Osteocyte (in vitro differentiated cells): ENCODE measurements around the gene KLF13. TPM values are rescaled to one million over a fixed set of nuclear protein-coding genes. Genes with fewer than 3 reads are reported as not detected.

Experiments
- DNase-seq: peaks from one replicate; pipeline ENCODE4 v3.0.0; 2021; ENCODE audit warnings: mixed read lengths; ENCODE audit not compliant: unreplicated experiment; ENCODE audit errors: extremely low spot score
- H3K27ac Mint-ChIP-seq: one replicate; pipeline ENCODE4 v1.8.0; 2021; ENCODE audit warnings: mild to moderate bottlenecking, mixed read lengths; ENCODE audit not compliant: unreplicated experiment
- H3K27me3 Mint-ChIP-seq: one replicate; pipeline ENCODE4 v1.8.0; 2021; ENCODE audit warnings: mixed read lengths; ENCODE audit not compliant: unreplicated experiment
- H3K36me3 Mint-ChIP-seq: one replicate; pipeline ENCODE4 v1.8.0; 2021; ENCODE audit warnings: mixed read lengths; ENCODE audit not compliant: unreplicated experiment
- H3K4me1 Mint-ChIP-seq: one replicate; pipeline ENCODE4 v1.8.0; 2021; ENCODE audit warnings: mixed read lengths; ENCODE audit not compliant: unreplicated experiment
- H3K4me3 Mint-ChIP-seq: one replicate; pipeline ENCODE4 v1.8.0; 2021; ENCODE audit warnings: mild to moderate bottlenecking, moderate library complexity, mixed read lengths; ENCODE audit not compliant: unreplicated experiment
- H3K9me3 Mint-ChIP-seq: one replicate; pipeline ENCODE4 v1.8.0; 2021; ENCODE audit warnings: mixed read lengths; ENCODE audit not compliant: unreplicated experiment
- total RNA-seq: library from RNA; stranded (reverse); gene quantifications from 2 replicates; pipeline ENCODE4 v1.2.1, GENCODE V29; 2021
- TF ChIP-seq, protein P1 (sequence below): fragments of 200-600 bp; sonication (generic); IDR thresholded peaks from 2 replicates; pipeline ENCODE4 v1.5.0; 2021; ENCODE audit warnings: antibody characterized with exemption, mild to moderate bottlenecking, moderate library complexity

Gene KLF13
- total RNA-seq, 1 donor from 2014 or later, result 54.5 TPM

DNA sequence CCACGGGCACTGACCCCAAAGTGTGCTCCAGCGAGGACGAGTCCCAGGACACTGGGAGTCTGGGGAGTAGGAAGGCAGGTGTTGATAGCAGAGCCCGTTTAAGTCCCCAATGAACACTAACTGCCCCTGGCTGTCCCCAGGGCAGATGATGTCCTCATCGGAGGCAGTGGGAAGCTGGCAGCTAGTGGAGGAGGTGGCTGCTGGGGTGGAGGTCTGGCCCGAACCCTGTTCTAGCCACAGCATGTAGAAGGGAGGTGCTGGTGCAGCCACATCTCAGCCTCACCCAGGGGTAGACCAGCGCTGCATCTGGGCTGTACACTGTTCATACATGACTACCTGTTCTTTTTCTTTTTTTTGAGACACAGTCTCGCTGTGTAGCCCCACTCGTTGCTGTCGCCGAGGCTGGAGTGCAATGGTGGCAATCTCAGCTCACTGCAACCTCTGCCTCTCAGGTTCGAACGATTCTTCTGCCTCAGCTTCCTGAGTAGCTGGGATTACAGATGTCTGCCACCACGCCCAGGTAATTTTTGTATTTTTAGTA is 51.8 kb downstream of the KLF13 start:
- DNase-seq, result no peak
- Mint-ChIP-seq H3K9me3 (no peaks in the 10 kb centered on the region), H3K36me3 (peaks cover 18% of the 10 kb centered on the region), H3K27me3 (no peaks in the 10 kb centered on the region), H3K4me1 (peaks cover 20% of the 10 kb centered on the region), H3K27ac (no peak overlapping the region), H3K4me3 (no peak overlapping the region)
- TF ChIP-seq, protein P1, sequence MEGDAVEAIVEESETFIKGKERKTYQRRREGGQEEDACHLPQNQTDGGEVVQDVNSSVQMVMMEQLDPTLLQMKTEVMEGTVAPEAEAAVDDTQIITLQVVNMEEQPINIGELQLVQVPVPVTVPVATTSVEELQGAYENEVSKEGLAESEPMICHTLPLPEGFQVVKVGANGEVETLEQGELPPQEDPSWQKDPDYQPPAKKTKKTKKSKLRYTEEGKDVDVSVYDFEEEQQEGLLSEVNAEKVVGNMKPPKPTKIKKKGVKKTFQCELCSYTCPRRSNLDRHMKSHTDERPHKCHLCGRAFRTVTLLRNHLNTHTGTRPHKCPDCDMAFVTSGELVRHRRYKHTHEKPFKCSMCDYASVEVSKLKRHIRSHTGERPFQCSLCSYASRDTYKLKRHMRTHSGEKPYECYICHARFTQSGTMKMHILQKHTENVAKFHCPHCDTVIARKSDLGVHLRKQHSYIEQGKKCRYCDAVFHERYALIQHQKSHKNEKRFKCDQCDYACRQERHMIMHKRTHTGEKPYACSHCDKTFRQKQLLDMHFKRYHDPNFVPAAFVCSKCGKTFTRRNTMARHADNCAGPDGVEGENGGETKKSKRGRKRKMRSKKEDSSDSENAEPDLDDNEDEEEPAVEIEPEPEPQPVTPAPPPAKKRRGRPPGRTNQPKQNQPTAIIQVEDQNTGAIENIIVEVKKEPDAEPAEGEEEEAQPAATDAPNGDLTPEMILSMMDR, result no peak

DNA sequence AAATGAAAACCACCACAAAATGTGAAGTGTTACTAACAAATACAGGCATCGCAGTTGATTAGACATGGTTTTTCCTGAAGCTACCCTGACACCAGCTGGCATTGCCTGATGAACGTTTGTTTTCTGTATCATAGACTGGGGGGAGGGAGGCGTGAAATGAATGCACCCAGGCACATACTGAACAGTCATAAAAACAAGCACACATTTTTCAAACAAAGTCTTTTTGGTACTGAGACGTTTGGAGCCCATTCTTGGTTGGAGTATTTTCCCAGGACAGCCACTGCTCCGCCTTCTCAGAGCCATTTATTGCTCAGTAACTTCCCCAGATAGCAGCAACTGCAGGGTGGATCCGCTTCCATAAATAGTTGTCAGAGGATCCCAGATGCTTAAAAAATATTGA is 52.4 kb downstream of the KLF13 start:
- Mint-ChIP-seq H3K9me3 (no peaks in the 10 kb centered on the region), H3K4me3 (no peak overlapping the region), H3K4me1 (peaks cover 17% of the 10 kb centered on the region), H3K27me3 (no peaks in the 10 kb centered on the region), H3K27ac (no peak overlapping the region), H3K36me3 (peaks cover 18% of the 10 kb centered on the region)
- no peak for DNase-seq
- TF ChIP-seq, protein P1, result no peak

DNA sequence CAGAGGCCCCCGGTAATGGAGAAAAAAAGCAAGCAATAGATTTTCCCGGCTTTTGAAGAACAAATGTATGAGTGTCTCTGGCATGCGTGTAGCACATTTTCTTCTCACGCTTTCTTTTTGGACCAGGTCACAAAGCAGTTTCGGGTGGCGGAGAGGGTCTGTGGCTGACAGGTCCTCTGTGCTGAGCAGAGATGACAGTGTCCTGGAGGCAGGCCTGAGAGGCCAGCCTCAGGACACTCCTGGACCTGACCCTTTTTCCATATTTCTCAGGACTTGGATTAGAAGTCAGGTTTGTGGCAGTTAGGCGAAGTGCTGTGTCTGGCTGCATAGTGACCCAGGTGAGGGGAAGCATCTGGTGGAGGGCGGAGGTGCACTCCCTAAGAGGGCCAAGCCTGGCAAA is 52.9 kb downstream of the KLF13 start:
- Mint-ChIP-seq H3K4me3 (no peak overlapping the region), H3K27ac (no peak overlapping the region), H3K4me1 (peaks cover 11% of the 10 kb centered on the region), H3K36me3 (peaks cover 18% of the 10 kb centered on the region), H3K27me3 (no peaks in the 10 kb centered on the region), H3K9me3 (no peaks in the 10 kb centered on the region)
- no peak for DNase-seq
- TF ChIP-seq, protein P1, result no peak

DNA sequence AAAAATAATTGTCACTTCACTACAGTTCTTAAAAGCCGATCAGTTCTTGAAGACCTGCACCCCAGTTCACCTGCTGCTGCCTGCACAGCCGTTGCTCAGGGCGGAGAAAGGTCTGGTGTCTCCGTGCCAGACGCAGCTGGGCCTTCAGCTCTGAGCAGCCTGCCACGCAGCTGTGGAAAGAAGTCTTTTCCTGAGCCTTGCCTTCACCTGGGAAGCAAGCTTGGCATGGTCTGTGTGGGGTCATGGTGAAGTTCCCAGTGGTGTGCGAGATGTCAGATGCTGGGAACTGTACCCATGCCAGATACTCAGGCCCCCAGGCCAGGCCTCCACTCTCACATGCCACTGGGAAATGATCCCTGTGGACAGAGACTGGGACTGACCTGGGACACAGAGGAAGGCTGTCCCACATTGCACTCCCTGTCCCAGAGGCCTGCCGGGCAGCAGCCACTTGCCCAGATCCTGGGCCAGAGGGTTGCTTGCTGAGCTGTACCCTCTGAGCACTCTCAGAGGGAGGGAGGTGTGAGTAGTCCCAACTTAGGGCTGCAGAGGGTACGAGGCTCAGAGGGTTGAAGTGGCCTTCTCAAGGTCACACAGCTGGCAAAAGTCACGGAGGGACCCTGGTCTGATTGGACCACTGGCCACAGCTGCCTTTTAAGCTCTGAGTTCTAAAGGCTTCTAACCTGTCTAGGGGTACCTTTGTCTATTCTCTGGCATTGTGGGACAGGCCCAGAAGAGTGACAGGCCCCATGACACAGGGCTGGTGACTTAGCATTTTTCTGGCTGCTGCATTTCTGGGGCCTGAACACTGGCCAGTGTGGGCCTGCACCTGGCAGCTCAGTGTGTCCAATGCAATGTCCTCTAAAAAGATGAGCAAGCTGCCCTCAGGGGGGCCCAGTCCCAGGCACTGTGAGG is 55.4 kb downstream of the KLF13 start:
- DNase-seq, result no peak
- Mint-ChIP-seq H3K27ac (no peak overlapping the region), H3K27me3 (no peaks in the 10 kb centered on the region), H3K36me3 (peaks cover 18% of the 10 kb centered on the region), H3K4me1 (peaks cover 4% of the 10 kb centered on the region), H3K9me3 (no peaks in the 10 kb centered on the region), H3K4me3 (no peak overlapping the region)
- TF ChIP-seq, protein P1, result no peak

DNA sequence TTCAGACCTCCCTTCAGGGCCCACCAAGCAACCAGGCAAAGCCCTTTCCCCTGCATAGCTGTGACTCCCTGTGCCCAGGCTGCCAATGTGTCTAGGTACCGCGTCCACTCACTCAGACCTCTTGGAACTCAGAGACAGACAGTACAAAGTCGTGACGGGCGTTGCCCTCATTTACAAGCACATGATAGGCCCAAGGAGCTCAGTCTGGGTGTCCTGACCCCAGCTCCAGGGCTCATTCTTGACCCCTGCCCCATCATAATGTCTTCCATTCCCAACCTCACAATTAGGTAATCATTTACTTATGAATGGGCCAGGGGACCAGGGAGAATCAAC is 56.0 kb downstream of the KLF13 start:
- Mint-ChIP-seq H3K36me3 (peaks cover 18% of the 10 kb centered on the region), H3K27ac (no peak overlapping the region), H3K4me3 (no peak overlapping the region), H3K27me3 (no peaks in the 10 kb centered on the region), H3K9me3 (no peaks in the 10 kb centered on the region), H3K4me1 (peaks cover 8% of the 10 kb centered on the region)
- DNase-seq, result no peak
- TF ChIP-seq, protein P1, result no peak
